HCT116 (cell line): ENCODE results near the gene TCF7L2. TPM values are rescaled to one million over a fixed set of nuclear protein-coding genes. Genes with fewer than 3 reads are reported as not detected.

Source experiments
- ATAC-seq: fragments of 200-7000 bp; cut with Tn5 transposase; 2 replicates; pipeline ENCODE4 v1.9.1; 2020; ENCODE audit warnings: mild to moderate bottlenecking, moderate library complexity
- BruUV-seq: library from RNA; stranded (reverse); fragments of 400-500 nt; replicated peaks from 2 replicates; lab custom pipeline; 2021; lab: Mats Ljungman, UMichigan
- CTCF ChIA-PET: fragments of 300-600 bp; sonication (Branson Sonifier 250); formaldehyde crosslinking; loops from one replicate; lab custom pipeline; 2021; ENCODE audit warnings: antibody characterized with exemption; lab: Charles Lee
- POLR2A ChIA-PET: fragments of 300-600, 350-600 bp; sonication (Branson Sonifier 250); formaldehyde crosslinking; loops from one replicate; lab custom pipeline; 2021; ENCODE audit warnings: antibody characterized with exemption; lab: Charles Lee
- RAD21 ChIA-PET, 2 experiments: fragments of 300-600 bp; sonication (Branson Sonifier 250); formaldehyde crosslinking; loops; one replicate each; lab custom pipeline; 2023; ENCODE audit warnings: low total read pairs in 2 of 2; ENCODE audit not compliant: uncharacterized antibody in 2 of 2, unreplicated experiment in 2 of 2, low non-redundant PET in 1 of 2; lab: Charles Lee
- DNase-seq: peaks from one replicate; pipeline ENCODE4 v3.0.0-alpha.2; 2010; ENCODE audit warnings: low read depth, low spot score
- H2AFZ ChIP-seq: fragments of 200-600 bp; shearing (Covaris generic), sonication (generic); 2 replicates; pipeline ENCODE4 v1.6.1; 2017; ENCODE audit warnings: low read depth, mixed run types, mixed read lengths, antibody characterized with exemption, low read length; ENCODE audit not compliant: poor library complexity, severe bottlenecking
- H3K27ac ChIP-seq: 2 replicates; pipeline ENCODE4 v1.5.1; 2012; ENCODE audit warnings: low read depth, low read length
- H3K27me3 ChIP-seq: fragments of 200-600 bp; sonication (generic); 2 replicates; pipeline ENCODE4 v1.6.1; 2016; ENCODE audit warnings: mixed run types, low read length, mixed read lengths; ENCODE audit not compliant: insufficient read depth
- H3K36me3 ChIP-seq, 2 experiments: fragments of 200-500 bp in 1 of 2; fragments of 200-600 bp in 1 of 2; sonication (Bioruptor generic) in 1 of 2; sonication (generic) in 1 of 2; 2 replicates each; pipeline versions ENCODE4 v1.5.1 to v1.6.1; 2014 to 2016; ENCODE audit warnings: low read length in 2 of 2, inconsistent platforms in 1 of 2, mixed read lengths in 1 of 2, mixed run types in 1 of 2; ENCODE audit not compliant: insufficient read depth in 2 of 2, control insufficient read depth in 1 of 2
- H3K4me1 ChIP-seq, 2 experiments: fragments of 200-600 bp in 1 of 2; sonication (generic) in 1 of 2; 2 replicates each; pipeline versions ENCODE4 v1.5.1 to v1.6.1; 2012 to 2017; ENCODE audit warnings: low read length in 2 of 2, inconsistent platforms in 1 of 2, mild to moderate bottlenecking in 1 of 2, mixed read lengths in 1 of 2, mixed run types in 1 of 2, moderate library complexity in 1 of 2; ENCODE audit not compliant: insufficient read depth in 2 of 2, control insufficient read depth in 1 of 2
- H3K4me2 ChIP-seq: fragments of 200-600 bp; sonication (generic); 2 replicates; pipeline ENCODE4 v1.6.1; 2017; ENCODE audit warnings: mixed run types, low read length, mixed read lengths
- H3K4me3 ChIP-seq, 2 experiments: fragments of 200-600 bp in 1 of 2; sonication (generic) in 1 of 2; replicated peaks in 1 of 2; 2 replicates each; pipeline ENCODE4 v1.5.1; 2011 to 2016; ENCODE audit warnings: low read length in 2 of 2, control low read depth in 1 of 2, low read depth in 1 of 2, mild to moderate bottlenecking in 1 of 2, mixed read lengths in 1 of 2, mixed run types in 1 of 2
- H3K79me2 ChIP-seq: fragments of 200-600 bp; sonication (generic); 2 replicates; pipeline ENCODE4 v1.6.1; 2017; ENCODE audit warnings: mild to moderate bottlenecking, mixed run types, low read length, moderate library complexity, mixed read lengths; ENCODE audit not compliant: insufficient read depth
- H3K9ac ChIP-seq: fragments of 200-600 bp; sonication (generic); 2 replicates; pipeline ENCODE4 v1.6.1; 2016; ENCODE audit warnings: low read length, mixed read lengths
- H3K9me2 ChIP-seq: fragments of 200-600 bp; sonication (generic), shearing (Covaris generic); 2 replicates; pipeline ENCODE4 v1.6.1; 2017; ENCODE audit warnings: mixed run types, mild to moderate bottlenecking, moderate library complexity; ENCODE audit not compliant: insufficient read depth
- H3K9me3 ChIP-seq, 2 experiments: fragments of 200-500 bp in 1 of 2; fragments of 200-600 bp in 1 of 2; sonication (Bioruptor generic) in 1 of 2; sonication (generic) in 1 of 2; 2 replicates each; pipeline ENCODE4 v1.6.1; 2014 to 2017; ENCODE audit warnings: low read length in 2 of 2, mixed read lengths in 2 of 2, inconsistent platforms in 1 of 2, low read depth in 1 of 2, mild to moderate bottlenecking in 1 of 2, mixed run types in 1 of 2, moderate library complexity in 1 of 2; ENCODE audit not compliant: control insufficient read depth in 1 of 2, insufficient read depth in 1 of 2
- H4K20me1 ChIP-seq: fragments of 200-600 bp; sonication (generic), shearing (Covaris generic); 2 replicates; pipeline ENCODE4 v1.6.1; 2017; ENCODE audit warnings: mixed run types, mild to moderate bottlenecking, moderate library complexity; ENCODE audit not compliant: insufficient read depth
- EZH2phosphoT487 ChIP-seq: fragments of 200-600 bp; IDR thresholded peaks from 2 replicates; pipeline ENCODE4 v1.6.1; 2018; ENCODE audit warnings: antibody characterized with exemption, borderline replicate concordance
- FOSL1 ChIP-seq: IDR thresholded peaks from 2 replicates; pipeline ENCODE4 v1.6.1; 2012; ENCODE audit warnings: low read depth
- POLR2A ChIP-seq: IDR thresholded peaks from 2 replicates; pipeline ENCODE4 v1.7.0; 2011; ENCODE audit warnings: borderline replicate concordance; ENCODE audit not compliant: insufficient read depth, insufficient read length; ENCODE audit errors: extremely low read depth
- POLR2AphosphoS5 ChIP-seq: IDR thresholded peaks from 2 replicates; pipeline ENCODE4 v1.6.1; 2011; ENCODE audit warnings: mild to moderate bottlenecking, low read depth, low read length, moderate library complexity
- RAD21 ChIP-seq: IDR thresholded peaks from 2 replicates; pipeline ENCODE4 v1.6.1; 2012; ENCODE audit warnings: low read depth, mild to moderate bottlenecking
- SIN3A ChIP-seq: IDR thresholded peaks from 2 replicates; pipeline ENCODE4 v1.6.1; 2012; ENCODE audit warnings: low read depth
- SP1 ChIP-seq: IDR thresholded peaks from 2 replicates; pipeline ENCODE4 v1.6.1; 2012; ENCODE audit warnings: low read depth
- SRF ChIP-seq: IDR thresholded peaks from 2 replicates; pipeline ENCODE4 v1.6.1; 2012; ENCODE audit warnings: low read depth
- YY1 ChIP-seq: IDR thresholded peaks from 2 replicates; pipeline ENCODE4 v1.6.1; 2011; ENCODE audit warnings: low read length, low read depth, moderate library complexity, mild to moderate bottlenecking; ENCODE audit not compliant: insufficient replicate concordance; ENCODE audit errors: extremely low read depth
- ZFX ChIP-seq: fragments of 450-650 bp; IDR thresholded peaks from 2 replicates; pipeline ENCODE4 v1.6.1; 2017
- ZNF274 ChIP-seq: fragments of 200-500 bp; sonication (Bioruptor generic); IDR thresholded peaks from 2 replicates; pipeline ENCODE4 v1.6.1; 2014; ENCODE audit warnings: mild to moderate bottlenecking, low read depth, low read length, inconsistent platforms
- intact Hi-C: fragments of 100-400 bp; cut with micrococcal nuclease; formaldehyde crosslinking; loops from 2 replicates; pipeline ENCODE4 v1.10.0; 2022
- total RNA-seq: library from RNA; stranded (reverse); gene quantifications from one replicate; pipeline ENCODE4 v1.2.1, GENCODE V29; 2021; ENCODE audit not compliant: unreplicated experiment
- TF ChIP-seq, protein P1 (sequence below): IDR thresholded peaks from 2 replicates; pipeline ENCODE4 v1.6.1; 2012; ENCODE audit warnings: low read depth

Gene TCF7L2
- total RNA-seq, 1 experiment from 2014 or later = 164 TPM

DNA sequence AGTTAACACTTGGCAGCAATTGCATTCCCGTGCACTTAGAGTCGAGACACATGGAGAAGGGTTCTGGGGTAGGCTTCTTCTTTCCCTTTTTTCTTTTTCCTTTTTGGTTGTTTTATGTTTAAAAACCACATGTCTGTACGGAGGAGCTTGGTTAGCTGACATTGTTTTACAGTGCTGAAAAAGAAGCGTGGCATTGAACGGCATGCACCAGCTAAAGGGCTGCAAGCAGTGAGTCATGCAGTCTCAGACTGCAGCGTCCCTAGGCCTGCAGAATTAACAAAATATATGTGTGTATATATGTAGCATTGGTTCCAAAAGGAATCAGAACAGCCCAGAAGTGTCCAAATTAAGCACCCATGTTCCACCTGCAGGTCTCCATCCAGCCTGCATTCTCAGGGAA lies 211.0 kb downstream of the TCF7L2 start:
- H3K27me3 ChIP-seq = no peaks in the 10 kb centered on the region
- RAD21 ChIA-PET = no interaction called here
- H3K9me2 ChIP-seq = no peaks in the 10 kb centered on the region
- H3K79me2 ChIP-seq = peaks cover 3% of the 10 kb centered on the region; the same call in 1 of the 2 replicates
- DNase-seq = no peak
- no peak overlapping the region for H3K4me2 ChIP-seq
- H3K9me3 ChIP-seq = no peaks in the 10 kb centered on the region
- H3K27ac ChIP-seq = no peak overlapping the region
- no peak overlapping the region for H2AFZ ChIP-seq
- H3K4me1 ChIP-seq = no peaks in the 10 kb centered on the region
- H4K20me1 ChIP-seq = peaks cover 5% of the 10 kb centered on the region; the same call in 1 of the 2 replicates
- intact Hi-C loops = no loop called here
- CTCF ChIA-PET = no interaction called here
- BruUV-seq = no TSS peak
- ATAC-seq = no peak
- POLR2A ChIA-PET = no interaction called here
- peaks cover 68 to 84% of the 10 kb centered on the region in 2 experiments for H3K36me3 ChIP-seq
- TF ChIP-seq RAD21 (no peak), POLR2A (no peak), SP1 (no peak), YY1 (no peak), ZFX (no peak), ZNF274 (no peak), POLR2AphosphoS5 (no peak), FOSL1 (no peak), SRF (no peak), EZH2phosphoT487 (no peak), SIN3A (no peak)
- TF ChIP-seq, protein P1, sequence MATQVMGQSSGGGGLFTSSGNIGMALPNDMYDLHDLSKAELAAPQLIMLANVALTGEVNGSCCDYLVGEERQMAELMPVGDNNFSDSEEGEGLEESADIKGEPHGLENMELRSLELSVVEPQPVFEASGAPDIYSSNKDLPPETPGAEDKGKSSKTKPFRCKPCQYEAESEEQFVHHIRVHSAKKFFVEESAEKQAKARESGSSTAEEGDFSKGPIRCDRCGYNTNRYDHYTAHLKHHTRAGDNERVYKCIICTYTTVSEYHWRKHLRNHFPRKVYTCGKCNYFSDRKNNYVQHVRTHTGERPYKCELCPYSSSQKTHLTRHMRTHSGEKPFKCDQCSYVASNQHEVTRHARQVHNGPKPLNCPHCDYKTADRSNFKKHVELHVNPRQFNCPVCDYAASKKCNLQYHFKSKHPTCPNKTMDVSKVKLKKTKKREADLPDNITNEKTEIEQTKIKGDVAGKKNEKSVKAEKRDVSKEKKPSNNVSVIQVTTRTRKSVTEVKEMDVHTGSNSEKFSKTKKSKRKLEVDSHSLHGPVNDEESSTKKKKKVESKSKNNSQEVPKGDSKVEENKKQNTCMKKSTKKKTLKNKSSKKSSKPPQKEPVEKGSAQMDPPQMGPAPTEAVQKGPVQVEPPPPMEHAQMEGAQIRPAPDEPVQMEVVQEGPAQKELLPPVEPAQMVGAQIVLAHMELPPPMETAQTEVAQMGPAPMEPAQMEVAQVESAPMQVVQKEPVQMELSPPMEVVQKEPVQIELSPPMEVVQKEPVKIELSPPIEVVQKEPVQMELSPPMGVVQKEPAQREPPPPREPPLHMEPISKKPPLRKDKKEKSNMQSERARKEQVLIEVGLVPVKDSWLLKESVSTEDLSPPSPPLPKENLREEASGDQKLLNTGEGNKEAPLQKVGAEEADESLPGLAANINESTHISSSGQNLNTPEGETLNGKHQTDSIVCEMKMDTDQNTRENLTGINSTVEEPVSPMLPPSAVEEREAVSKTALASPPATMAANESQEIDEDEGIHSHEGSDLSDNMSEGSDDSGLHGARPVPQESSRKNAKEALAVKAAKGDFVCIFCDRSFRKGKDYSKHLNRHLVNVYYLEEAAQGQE = no peak
- H3K4me3 ChIP-seq = no peak overlapping the region
- H3K9ac ChIP-seq = no peak overlapping the region
